ENCODE data around the gene NME9. TPM values are rescaled to one million over a fixed set of nuclear protein-coding genes. Genes with fewer than 3 reads are reported as not detected.

The NME9 gene
- total and polyA plus RNA-seq, 4 donors, result 2.8 to 11.4 (median 7.4) TPM

- ATAC-seq (ENCODE audit: insufficient read depth, low FRiP score) (no peak), DNase-seq (no peak)
- no peak overlapping the region for H3K4me3 ChIP-seq
- WGBS, 2 donors, result 97 to 98% methylated on average over 3 of the region's 3 CpGs
- no peak overlapping the region for H3K9ac ChIP-seq (ENCODE audit: insufficient read depth in 1 of 2, low read length in 2 of 2)
- no peak overlapping the region for H3K27ac ChIP-seq (ENCODE audit: low read depth in 1 of 2, low read length in 1 of 2)
- H3K9me3 ChIP-seq (ENCODE audit: control insufficient read depth in 4 of 4, insufficient read depth in 3 of 4, low read length in 3 of 4), result no peaks in the 10 kb centered on the region
- TF ChIP-seq CTCF (IDR thresholded peaks at IDR 0.05; ENCODE audit: control extremely low read depth, extremely low read depth), result no peak
- H3K4me1 ChIP-seq (ENCODE audit: control insufficient read depth in 5 of 5, insufficient read depth in 5 of 5, low read length in 5 of 5), result no peaks in the 10 kb centered on the region
- H3K36me3 ChIP-seq (ENCODE audit: control insufficient read depth in 4 of 4, insufficient read depth in 4 of 4, low read length in 4 of 4), result peaks cover 9 to 24% (median 18%) of the 10 kb centered on the region in 4 donors
- no peaks in the 10 kb centered on the region for H3K27me3 ChIP-seq (ENCODE audit: control insufficient read depth in 3 of 3, insufficient read depth in 3 of 3, low read length in 2 of 3)
Observed at GRCh38 chr3:138281561-138281960, 48.1 kb downstream of the NME9 start.

- Histone ChIP-seq H3K4me1 (ENCODE audit: control insufficient read depth in 5 of 5, insufficient read depth in 5 of 5, low read length in 5 of 5) (no peaks in the 10 kb centered on the region), H3K4me3 (no peak overlapping the region), H3K9ac (ENCODE audit: insufficient read depth in 1 of 2, low read length in 2 of 2) (no peak overlapping the region), H3K27me3 (ENCODE audit: control insufficient read depth in 3 of 3, insufficient read depth in 3 of 3, low read length in 2 of 3) (no peaks in the 10 kb centered on the region), H3K9me3 (ENCODE audit: control insufficient read depth in 4 of 4, insufficient read depth in 3 of 4, low read length in 3 of 4) (no peaks in the 10 kb centered on the region), H3K36me3 (ENCODE audit: control insufficient read depth in 4 of 4, insufficient read depth in 4 of 4, low read length in 4 of 4) (peaks cover 5 to 44% (median 15%) of the 10 kb centered on the region in 4 donors), H3K27ac (ENCODE audit: low read depth in 1 of 2, low read length in 1 of 2) (no peak overlapping the region)
- ATAC-seq (ENCODE audit: insufficient read depth, low FRiP score) (no peak), DNase-seq (no peak)
- TF ChIP-seq CTCF (IDR thresholded peaks at IDR 0.05; ENCODE audit: control extremely low read depth, extremely low read depth), result no peak
- WGBS, 2 donors, result 94% methylated on average over 2 of the region's 2 CpGs
Observed at GRCh38 chr3:138271189-138271794, 58.4 kb downstream of the NME9 start.

- DNase-seq (no peak), ATAC-seq (ENCODE audit: insufficient read depth, low FRiP score) (no peak)
- Histone ChIP-seq H3K27ac (ENCODE audit: low read depth in 1 of 2, low read length in 1 of 2) (no peak overlapping the region), H3K9ac (ENCODE audit: insufficient read depth in 1 of 2, low read length in 2 of 2) (no peak overlapping the region), H3K4me1 (ENCODE audit: control insufficient read depth in 5 of 5, insufficient read depth in 5 of 5, low read length in 5 of 5) (no peaks in the 10 kb centered on the region), H3K27me3 (ENCODE audit: control insufficient read depth in 3 of 3, insufficient read depth in 3 of 3, low read length in 2 of 3) (no peaks in the 10 kb centered on the region), H3K9me3 (ENCODE audit: control insufficient read depth in 4 of 4, insufficient read depth in 3 of 4, low read length in 3 of 4) (no peaks in the 10 kb centered on the region), H3K4me3 (no peak overlapping the region), H3K36me3 (ENCODE audit: control insufficient read depth in 4 of 4, insufficient read depth in 4 of 4, low read length in 4 of 4) (peaks cover 10 to 47% (median 18%) of the 10 kb centered on the region in 4 donors)
- 92 to 97% methylated on average over 2 of the region's 2 CpGs for WGBS, 2 donors
- TF ChIP-seq CTCF (IDR thresholded peaks at IDR 0.05; ENCODE audit: control extremely low read depth, extremely low read depth), result no peak
Observed at GRCh38 chr3:138270245-138270644, 59.4 kb downstream of the NME9 start.

- H3K4me1 ChIP-seq (ENCODE audit: control insufficient read depth in 5 of 5, insufficient read depth in 5 of 5, low read length in 5 of 5), result no peaks in the 10 kb centered on the region
- ATAC-seq (ENCODE audit: insufficient read depth, low FRiP score), result no peak
- no peak for TF ChIP-seq CTCF (IDR thresholded peaks at IDR 0.05; ENCODE audit: control extremely low read depth, extremely low read depth)
- H3K27ac ChIP-seq (ENCODE audit: low read depth in 1 of 2, low read length in 1 of 2), result no peak overlapping the region
- H3K9ac ChIP-seq (ENCODE audit: insufficient read depth in 1 of 2, low read length in 2 of 2), result no peak overlapping the region
- WGBS, 2 donors, result 97 to 99% methylated on average over 3 of the region's 3 CpGs
- no peak for DNase-seq
- no peaks in the 10 kb centered on the region for H3K27me3 ChIP-seq (ENCODE audit: control insufficient read depth in 3 of 3, insufficient read depth in 3 of 3, low read length in 2 of 3)
- no peak overlapping the region for H3K4me3 ChIP-seq
- H3K36me3 ChIP-seq (ENCODE audit: control insufficient read depth in 4 of 4, insufficient read depth in 4 of 4, low read length in 4 of 4), result peaks cover 8 to 39% (median 10%) of the 10 kb centered on the region in 4 donors
- no peaks in the 10 kb centered on the region for H3K9me3 ChIP-seq (ENCODE audit: control insufficient read depth in 4 of 4, insufficient read depth in 3 of 4, low read length in 3 of 4)
Observed at GRCh38 chr3:138267083-138267482, 62.6 kb downstream of the NME9 start.
